HG03442 (cell line): ENCODE data around the gene SPATA46.

Experiments
- ATAC-seq: cut with Tn5 transposase; IDR thresholded peaks from one replicate; pipeline ENCODE4 v1.9.1; 2021; ENCODE audit warnings: mild to moderate bottlenecking, moderate library complexity; ENCODE audit not compliant: unreplicated experiment

The SPATA46 gene

DNA sequence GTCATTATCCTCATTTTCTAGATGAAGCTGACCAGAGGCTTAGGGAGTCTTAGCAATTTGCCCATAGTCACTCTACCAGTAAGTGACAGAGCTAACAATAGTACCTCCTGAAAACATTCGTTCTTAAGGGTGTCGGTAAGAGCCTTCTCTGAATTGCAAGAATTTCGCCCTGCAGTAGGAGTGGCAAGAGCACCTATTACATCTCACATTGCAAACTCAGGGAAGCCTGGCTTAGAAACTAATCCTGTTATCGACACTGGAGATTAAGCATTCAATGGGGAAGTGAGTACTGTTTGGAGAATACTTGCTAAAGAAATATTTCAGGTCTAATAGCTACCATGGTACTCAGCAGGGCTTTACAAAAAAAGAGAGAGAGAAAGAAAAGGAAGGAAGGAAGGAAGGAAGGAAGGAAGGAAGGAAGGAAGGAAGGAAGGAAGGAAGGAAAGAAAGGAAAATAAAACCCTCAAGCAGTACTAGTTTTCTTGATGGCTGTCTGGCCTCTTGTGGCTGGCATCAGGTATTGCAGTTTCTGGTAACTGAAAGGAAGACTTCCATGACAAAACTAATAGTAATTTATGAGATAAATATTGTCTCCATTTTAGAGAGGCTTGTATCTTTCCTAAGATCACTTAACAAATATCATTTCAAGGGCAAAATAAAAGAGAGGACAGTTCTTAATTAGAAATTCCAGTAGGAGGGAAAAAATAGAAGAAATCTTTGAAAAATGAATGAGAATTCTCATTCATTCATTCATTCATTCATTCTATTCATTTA, 15.3 kb upstream of the SPATA46 start:
- no peak for ATAC-seq

DNA sequence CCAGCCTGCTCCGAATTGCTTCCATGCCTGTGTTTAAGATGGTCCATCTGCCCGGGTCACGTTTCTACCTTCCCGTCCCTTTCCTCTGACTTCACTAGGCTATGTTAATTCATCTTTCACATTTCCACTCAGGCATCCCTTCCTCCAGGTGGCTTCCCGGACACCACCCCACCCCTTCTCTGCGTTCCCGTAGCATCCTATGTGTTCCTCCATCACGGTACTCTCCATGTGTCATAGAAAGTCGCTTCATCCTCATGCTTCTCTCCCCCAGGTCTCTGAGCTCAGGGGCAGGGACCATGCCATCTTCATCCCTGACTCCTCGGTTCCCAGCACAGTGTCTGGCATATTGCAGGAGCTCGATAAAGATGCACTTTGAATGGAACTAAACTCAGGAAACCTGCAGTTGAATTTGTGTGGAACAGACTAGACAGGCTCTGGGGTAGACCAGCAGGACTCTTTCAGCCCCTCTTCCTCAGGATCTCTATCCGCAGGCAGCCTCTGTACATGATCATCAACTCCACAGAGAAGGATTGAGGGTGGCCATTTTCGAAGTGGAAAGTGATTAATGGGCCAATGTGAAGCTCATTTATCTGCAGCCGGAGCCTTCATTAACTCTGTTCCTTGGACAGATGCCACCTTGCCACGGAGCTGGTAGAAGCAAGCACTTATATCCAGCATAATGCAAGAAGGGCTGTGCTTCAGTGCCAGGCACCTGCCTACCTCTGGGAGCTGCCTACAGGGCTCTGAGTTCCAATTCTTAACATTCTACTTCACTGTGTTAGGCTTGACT, 13.9 kb upstream of the SPATA46 start:
- ATAC-seq, result no peak

DNA sequence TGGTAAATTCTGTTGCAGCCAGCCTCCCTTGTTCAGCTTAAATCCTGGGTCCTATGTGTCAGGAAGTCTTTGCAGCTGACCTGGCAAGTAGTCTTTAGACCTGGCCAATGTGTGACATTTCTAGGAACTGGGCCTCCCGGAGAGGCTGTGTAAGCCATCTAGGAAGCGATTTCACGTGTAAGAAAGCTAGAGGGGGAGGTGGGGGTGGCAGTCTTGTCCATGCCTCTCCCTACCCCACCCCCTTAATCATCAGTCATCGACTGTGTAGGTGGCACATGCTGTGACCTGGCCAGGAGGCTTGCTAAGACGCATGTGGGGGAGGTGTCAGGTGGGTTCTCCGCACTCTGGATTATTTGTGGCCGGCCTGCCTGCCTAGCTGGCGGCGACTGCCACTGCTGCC, 13.3 kb upstream of the SPATA46 start:
- ATAC-seq, result no peak

DNA sequence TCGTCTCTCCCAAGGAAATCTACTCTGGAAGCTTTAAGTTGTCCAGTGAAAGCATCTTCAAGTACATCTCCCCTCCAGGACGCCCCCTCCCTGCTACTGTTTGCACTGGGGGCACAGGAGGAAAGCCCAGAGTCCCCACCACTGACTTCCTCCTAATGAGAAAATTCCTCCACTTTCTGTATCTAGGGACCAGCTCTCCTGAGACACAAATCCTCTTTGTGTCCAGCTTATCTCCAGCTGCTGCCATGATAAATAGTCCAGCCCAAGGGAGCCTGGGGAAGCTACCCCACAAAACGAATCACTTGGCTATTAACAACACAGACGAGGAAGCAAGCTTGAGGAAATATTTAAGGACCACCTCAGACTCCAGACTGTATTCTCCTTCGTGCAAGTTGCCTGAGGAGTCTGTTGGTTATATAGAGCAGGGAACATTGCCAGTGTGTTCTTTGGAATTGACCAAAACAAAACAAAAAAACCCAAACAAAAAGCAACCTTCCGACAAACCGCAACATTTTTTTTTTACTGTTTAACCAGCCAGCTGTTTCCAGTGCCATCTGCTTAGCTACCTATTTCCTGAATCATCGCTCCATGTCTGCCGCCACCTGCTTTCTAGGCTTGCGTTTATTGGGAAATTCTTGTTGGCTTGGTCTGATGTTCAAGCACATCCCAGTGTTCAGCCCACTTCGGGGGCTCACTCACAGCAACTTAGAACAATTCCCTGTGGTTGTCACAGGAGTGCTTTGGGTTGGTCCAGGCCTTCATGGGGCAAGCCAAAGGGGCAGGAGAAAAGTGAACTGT, 12.6 kb upstream of the SPATA46 start:
- ATAC-seq, result no peak

DNA sequence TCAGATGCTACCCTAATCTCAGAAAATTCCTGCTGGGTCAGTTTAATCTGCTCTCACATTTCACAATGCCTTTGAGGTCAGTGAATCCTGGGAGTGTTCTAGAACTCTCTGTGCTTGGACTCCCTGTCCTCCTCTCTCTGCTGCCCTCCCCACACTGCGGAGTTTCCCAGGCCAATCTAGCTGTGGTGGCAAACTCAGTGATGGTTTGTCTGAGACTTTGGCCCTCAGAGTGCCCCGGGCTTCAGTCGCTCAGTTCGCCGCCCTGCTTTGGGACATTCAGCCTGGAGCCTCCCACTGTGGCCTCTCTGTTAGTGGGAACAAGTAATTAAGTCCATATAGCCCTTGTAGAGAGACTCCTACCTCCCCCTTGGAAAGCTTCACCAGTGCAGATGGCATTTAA, 12.0 kb upstream of the SPATA46 start:
- no peak for ATAC-seq

DNA sequence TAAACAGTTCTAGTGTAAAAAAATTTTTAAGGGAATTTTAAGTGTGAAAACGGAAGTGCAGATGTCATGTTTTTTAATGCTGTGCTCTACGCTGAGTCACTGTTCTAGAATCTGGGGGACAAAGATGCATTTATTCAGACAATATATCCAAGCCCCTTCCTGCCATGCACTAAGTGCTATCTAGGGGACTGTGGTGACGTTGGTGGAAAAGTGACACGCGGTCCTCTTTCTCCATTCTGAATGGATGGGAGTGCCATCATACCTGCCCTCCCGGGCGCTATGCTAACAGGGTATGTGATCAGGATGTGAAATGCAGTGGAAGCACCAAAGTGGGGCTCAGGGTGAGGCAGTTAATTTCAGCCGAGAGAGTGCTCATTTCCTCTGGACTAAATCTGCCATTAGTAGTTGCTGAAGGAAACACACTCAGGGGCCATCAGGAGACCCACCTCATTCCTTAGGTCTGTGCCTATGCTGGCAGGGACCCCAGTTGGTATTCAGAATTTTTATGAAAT, 11.5 kb upstream of the SPATA46 start:
- ATAC-seq, result no peak

DNA sequence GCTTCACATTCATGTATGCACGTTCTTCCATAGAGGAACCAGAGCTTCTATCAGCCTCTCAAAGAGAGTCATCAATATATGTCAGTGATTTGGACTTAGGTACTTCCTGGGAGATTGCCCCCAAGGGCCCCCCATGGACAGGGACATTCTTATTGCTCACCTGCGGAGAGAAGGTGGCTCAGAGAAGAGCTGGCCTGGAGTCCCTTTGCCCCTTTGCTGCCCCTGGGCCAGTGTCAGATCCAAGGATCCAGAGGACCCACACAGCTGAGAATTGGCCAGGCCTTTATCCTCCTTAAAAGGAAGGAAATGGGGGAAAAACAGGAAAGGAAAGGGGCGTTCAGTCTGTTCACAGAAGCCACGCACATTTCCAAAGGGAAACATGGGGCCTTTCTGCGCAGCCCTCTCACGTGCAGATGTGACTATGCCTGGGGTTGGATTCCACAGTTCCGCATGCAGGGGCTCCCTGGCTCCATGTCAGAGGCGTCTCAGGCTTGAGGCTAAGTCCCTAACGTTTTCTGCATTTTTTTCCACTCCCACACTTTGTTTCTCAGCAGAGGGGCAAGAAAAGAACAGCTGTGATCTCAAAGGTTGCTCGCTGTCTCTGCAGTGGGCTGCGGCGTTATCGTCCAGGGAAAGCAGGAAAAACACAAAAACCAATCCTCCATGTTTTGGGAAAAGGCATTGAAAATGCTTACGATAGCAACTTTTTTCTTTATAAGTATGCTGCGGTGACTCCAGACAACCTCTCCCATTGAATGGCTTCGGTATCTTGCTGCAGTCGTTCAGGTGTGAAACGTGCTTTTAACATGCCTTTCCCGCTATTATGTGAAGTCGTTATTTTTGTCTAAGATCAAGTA, 10.8 kb upstream of the SPATA46 start:
- ATAC-seq, result no peak

DNA sequence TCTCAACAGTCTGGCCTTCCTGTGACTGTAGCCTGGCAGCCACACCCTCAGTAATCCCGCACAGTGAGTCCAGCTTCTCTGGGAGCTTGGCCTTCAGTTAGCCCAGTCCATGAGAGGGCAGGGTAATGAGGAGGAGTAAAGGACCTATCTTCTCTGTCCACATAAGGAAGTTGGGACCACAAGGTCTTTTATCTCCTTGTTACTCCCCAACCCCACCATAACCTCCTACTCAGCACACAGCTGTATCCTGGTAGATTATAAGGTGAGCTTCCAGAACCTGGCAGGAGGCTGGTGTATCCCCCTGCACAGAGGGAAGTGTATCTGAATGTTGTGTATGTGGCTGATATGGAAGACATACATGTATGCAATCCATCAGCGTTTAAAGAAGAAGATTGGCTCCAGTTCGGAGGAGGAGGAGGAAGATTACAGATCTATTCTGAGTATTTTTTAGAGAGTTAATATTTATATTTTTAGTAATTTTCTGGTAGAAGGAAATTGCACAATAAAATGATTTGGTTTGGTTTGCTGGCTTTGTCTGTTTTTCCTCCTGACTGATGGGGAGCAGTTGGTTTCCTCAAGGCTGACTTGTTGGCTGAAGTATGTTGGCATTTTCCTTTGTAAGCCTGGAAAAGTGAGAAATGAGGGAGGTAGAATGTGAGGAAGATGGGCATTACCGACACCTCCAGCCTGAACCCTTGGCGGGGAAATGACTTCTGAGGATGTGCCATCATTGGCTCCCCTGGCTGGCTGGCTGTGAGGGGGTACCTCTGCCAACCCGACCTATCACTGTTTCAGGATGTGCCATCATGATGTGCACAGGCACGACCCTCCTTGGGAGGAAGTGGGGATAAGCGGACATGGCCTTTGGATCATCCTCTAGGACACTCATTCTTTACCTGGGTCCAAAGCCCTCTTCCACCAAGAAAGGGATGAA, 9.9 kb upstream of the SPATA46 start:
- ATAC-seq, result no peak

DNA sequence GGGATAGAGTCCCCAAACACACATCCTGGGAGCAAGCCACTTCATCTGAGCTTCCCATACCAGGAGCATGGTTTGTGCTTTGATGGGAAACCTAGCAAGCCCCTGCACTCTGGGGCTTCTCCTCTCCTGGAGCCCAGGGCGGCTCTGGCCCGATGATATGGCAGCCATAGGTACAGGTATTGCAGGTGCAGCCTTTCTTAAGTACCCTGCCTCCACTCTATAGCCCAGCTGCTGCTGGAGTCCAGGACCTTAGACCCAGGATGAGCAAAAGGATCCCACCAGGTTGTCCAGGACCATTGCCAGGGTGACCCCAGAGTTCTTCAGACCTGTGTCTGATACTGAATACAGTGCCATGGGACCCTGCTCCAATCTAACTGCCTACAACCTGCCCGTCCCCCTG, 9.0 kb upstream of the SPATA46 start:
- ATAC-seq, result no peak

DNA sequence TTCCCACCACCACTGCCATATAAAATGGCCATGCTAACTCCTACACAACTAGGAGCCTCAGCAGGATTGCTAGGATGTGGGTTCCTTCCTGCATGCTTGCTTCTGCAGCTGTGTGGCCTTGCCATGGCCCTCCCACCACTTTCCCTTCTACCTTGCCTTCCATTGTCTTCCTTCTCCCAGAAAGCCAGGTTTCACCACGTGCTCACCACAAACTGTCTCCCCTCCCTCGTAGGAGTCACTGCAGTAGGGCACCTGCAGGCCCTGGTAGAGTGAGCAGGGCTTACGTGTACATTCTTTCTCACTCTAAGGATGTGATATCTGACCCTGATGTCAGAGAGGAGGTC, 8.6 kb upstream of the SPATA46 start:
- no peak for ATAC-seq

DNA sequence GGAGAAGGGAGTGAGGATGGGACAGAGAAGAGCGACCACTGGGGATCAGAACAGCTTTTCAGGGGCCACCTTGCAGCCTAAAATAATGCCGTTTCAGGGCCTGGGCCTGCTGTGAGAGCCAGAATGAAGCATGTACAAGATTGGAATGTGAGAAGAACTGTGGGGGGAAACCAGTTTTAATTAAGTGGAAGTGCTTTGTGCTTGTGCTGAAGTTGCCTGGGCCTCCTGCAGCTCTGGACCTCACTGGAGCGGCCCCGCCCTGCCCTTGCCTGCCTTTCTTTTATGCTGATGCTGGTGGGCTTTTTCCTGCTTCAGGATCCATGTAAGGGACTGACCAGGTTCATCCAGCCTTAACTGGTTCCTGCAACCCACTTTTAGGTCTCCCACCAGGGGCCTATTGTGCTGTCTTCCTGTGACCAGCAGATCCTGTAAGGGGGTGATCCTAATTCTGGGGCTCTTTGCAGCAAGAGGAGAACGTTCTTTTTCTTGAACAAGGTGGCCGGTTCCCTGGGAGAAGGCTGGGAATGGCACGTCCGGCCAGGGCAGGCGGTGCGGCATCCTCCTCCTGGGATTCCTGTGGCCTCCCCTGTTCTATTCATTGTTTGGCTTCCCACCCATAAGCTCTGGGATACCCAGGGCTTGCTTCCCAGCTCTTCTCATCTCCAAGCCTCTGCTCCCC, 8.1 kb upstream of the SPATA46 start:
- no peak for ATAC-seq

DNA sequence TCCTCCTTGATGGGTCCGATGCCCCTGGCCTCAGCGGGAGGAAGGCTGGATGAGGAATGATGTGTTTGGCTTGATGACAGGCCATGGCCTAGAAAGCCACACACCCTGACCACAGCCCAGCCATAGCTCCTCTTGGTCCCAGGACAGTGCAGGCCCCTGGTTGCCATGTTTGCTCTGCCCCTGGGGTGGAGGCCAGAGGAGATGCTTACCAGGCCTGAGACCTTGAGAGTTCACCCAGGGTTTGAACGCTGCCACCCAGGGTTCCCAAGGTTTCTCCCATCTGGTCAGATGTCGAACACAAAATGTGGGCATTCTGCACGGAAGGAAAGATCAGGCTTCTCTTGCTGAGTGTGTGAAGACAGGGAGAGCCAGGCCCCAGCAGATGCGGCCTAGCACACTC, 7.5 kb upstream of the SPATA46 start:
- ATAC-seq, result no peak

DNA sequence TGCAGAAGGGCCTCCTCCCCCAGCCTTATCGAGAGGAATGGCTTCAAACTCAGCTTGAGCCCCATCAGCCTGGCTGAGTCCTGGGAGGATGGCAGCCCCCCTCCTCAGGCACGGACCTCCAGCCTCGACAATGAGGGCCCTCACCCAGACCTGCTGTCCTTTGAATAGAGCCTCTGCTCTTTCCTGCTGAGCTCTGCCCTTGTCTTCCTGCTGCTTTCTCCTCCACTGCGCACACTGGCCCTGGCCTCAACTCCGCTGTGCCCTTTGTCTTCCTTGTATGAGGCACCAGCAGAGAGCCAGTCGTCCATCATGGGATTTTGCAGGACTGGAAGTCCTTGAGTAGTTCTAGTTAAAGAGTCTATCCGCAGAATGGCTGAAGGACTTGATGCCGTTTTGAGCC, 6.9 kb upstream of the SPATA46 start:
- no peak for ATAC-seq

DNA sequence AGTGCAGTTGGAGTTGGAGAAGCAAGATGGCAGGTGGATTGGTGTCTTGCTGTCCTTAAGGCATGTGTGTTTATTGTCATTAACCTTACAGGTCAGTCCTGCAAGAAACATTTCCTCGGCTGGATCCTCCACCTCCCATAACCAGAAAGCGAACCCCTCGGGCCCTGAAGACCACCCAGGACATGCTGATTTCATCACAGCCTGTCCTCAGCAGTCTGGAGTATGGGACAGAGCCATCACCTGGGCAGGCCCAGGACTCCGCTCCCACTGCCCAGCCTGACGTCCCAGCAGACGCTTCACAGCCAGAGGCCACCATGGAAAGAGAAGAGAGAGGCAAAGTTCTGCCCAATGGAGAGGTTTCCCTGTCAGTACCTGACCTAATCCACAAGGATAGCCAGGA, 6.4 kb upstream of the SPATA46 start:
- ATAC-seq, result no peak

DNA sequence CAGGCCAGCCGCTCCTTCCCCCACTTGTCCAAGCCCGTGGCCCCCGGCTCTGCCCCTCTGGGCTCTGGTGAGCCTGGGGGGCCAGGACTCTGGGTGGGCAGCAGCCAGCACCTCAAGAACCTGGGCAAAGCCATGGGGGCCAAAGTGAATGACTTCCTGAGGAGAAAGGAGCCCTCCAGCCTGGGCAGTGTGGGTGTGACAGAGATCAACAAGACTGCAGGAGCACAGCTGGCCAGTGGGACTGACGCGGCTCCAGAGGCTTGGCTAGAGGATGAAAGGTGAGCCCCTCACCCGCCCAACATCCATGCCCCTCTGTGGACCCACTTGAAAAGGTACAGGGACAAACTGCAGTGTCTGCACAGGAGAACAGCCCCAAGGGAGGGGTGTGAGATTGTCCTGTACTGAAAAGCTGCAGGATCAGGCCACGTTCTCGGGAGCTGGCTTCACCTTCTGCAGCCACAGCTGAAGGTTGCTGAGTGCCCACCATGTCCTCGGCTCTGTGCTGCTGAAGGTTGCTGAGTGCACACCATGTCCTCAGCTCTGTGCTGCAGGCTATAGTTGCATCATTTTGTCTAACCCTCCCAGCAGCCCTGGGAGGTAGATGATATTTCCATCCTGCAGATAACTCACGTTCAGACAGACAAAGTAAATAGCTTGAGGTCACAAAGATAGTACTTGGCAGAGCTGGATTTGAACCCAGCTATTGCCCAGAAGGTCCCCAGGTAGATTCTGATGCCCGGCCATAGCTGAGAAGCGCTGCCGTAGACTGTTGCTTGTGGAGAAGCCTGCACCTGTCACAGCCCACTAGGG, 5.5 kb upstream of the SPATA46 start:
- ATAC-seq, result no peak

DNA sequence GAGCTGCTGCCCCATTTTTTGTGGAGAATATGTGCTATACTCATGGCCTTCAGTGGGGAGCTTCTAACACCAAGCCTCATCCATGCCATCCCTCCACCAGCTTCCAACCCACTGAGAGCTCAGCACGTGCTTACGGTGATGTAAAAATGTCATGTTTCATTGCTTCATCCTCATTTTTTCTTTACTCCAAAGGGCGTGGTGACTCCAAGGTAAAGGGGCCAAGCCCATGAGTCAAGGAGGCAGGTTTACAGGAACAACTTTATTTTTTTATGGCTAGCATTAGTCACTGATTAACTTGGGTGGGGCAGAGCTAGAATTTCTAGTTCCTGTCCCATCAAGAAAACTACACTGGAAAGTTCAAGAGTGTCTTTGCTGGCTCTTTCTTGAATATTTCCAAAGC, 4.7 kb upstream of the SPATA46 start, which contains the start of gene C1orf226:
Gene C1orf226, plus strand, starts transcription at position 346 of the 400 bp plus-strand sequence. CDS start 174 bp downstream, outside the sequence.
- ATAC-seq, result no peak

DNA sequence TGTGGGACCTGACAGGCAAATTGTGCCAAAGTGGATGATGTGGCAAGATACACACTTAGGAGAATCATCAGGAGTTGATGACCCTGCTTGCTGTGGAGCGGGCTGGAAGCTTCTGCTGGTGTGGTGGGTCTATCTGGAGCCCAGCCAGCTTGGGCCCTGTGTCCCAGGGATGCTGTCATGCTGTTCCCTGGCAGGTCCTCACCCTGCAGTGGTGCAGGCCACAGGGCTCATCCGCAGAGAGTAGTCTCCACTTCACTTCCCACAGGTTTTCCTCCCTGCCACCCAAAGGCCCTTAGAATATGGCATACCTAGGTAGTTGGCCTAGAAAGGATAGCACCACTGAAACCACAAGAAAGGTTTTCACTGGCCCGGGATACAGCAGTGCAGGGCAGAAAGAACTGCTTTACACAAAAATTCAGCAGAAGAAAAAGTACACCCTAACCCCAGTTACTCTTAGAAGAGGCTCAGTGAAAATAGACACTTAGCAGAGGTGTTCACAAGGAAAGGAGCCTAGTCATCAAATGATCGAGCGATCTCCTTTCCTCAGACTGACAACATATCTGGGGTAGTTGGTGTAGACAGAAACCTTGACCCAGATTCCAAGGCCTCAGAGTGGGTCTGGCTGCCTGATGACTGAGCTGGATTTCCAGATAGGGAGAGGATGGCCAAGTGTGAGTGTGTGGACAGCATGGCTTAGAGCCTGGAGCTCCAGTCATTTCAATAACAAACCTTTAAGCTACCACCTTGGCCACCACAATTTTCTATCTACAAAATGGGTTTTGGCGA, 3.6 kb upstream of the SPATA46 start:
- no peak for ATAC-seq
